GM19023 (cell line): Measurements from ENCODE around the gene NMRAL1.
A peak's percentile ranks its signal among the peaks of the same experiment; 100 is the strongest.

Source experiments
- ATAC-seq: cut with Tn5 transposase; IDR thresholded peaks from one replicate; pipeline ENCODE4 v1.9.1; 2021; ENCODE audit warnings: mild to moderate bottlenecking, moderate library complexity; ENCODE audit not compliant: unreplicated experiment

Gene NMRAL1

DNA sequence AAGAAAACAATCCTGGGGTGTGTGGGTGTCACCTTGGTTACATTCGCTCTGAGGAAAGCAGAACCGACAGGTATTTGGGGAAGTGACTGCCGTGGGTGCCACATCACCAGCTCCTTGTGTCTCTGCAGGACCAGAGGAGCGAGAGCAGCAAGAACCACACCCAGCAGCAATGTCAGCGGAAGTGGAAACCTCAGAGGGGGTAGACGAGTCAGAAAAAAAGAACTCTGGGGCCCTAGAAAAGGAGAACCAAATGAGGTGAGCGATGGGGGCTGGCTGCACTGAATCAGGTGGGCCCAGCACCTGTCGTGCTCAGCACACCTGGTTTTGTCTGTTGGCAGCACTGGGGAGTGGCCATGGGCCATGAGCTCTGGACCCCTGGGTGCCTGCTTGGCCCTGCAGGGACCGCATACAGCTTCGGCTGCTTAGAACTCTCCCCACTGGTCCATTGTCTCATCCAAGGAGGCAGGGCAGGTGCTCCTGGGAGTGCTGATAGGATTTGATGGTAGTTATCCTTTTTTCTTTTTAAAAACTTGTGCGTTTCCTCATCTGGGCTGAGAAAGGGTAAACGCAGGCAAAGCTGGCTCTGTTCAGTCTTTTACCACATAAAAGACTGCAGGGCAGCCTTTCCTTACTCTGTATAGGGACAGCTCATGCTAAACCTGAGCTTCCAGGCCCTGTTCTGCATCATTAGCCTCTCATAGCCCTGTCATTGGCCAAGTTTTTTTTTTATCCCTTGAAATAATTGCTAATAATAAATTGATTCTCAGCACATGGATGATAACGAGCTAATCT, 31.1 kb upstream of the NMRAL1 start:
- peak; percentile 73 for ATAC-seq

GRCh38 chr16:4501071-4501478, 26.6 kb upstream of the NMRAL1 start:
- no peak for ATAC-seq

DNA sequence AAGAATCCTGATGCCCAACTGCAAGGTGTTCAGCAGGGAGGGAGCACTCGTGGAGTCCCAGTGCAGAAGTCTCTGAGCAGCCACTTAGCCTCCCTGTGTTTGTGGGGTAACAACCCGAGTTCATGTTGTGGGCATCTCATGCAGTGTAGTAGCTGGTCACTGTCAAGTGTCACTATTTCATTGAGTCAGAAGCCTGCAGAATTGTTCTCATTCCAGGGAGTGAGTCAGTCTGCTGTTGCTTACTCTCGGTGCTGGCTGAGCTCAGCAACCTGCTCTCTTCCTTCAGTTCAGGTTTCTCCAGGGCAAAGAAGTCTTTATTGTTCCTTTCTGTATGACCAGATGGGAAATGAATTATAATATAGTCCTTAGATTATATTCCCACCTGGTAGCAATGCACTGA, 25.8 kb upstream of the NMRAL1 start:
- no peak for ATAC-seq

DNA sequence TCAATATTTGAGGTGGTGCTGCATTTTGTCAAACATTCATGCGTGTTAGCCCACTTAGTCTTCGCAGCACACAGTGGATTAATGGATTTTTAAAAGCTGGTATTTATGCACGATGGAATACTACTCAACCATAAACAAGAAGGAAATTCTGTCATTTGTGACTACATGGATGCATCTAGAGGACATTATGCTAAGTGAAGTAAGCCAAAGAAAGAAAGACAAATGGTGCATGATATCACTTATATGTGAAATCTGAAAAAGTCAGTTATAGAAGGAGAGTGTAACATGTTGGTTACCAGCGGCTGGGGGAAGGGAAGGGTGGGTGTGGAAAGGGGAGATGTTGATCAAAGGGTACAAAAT, 24.8 kb upstream of the NMRAL1 start:
- no peak for ATAC-seq

- ATAC-seq: no peak
Observed at GRCh38 chr16:4498546-4499195, 24.2 kb upstream of the NMRAL1 start.

- ATAC-seq: no peak
Observed at GRCh38 chr16:4496305-4496704, 21.9 kb upstream of the NMRAL1 start.

- ATAC-seq: no peak
Observed at GRCh38 chr16:4495766-4496165, 21.3 kb upstream of the NMRAL1 start.

DNA sequence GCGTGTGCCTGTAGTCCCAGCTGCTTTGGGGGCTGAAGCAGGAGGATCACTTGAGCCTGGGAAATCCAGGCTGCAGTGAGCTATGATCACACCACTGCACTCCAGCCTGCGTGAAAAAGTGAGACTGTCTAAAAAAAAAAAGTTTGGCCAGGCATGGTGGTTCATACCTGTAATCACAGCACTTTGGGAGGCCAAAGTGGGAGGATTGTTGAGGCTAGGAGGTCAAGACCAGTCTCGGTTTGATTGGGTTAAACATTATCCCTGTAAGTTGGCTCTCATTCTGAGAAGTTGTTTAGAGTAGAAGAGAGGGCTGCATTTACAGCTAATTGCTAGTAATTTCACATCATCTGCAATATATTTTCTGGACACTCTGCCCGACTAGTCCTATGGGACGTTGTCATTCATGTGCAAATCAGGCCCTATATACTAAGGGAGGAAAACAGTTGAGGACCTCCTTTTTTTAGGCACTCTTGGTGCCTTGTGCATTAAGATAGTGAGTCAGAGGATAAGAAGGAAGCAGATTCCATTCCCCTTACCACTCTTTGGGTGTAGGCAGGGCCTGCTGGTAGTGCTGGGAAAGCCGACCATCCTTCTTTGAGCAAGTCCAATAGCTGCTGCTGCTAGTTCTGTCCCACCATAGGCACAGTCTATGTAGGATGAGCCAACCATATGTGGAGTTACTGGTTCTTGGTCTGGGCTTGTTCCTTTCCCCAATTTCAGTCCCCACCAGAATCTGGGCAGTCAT, 20.5 kb upstream of the NMRAL1 start:
- no peak for ATAC-seq

DNA sequence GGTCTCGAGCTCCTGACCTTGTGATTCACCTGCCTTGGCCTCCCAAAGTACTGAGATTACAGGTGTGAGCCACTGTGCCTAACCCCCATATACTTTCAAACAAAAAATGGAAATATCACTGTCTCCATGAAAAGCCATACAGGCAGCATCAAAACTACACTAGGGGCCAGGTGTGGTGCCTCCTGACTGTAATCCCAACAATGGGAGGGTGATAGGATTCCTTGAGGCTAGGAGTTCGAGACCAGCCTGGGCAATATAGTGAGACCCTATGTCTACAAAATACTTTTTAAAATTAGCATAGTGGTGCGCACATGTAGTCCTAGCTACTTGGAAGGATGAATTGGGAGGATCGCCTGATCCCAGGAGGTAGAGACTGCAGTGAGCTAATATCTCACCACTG, 17.5 kb upstream of the NMRAL1 start:
- no peak for ATAC-seq

- no peak for ATAC-seq
Observed at GRCh38 chr16:4489030-4489429, 14.6 kb upstream of the NMRAL1 start.

DNA sequence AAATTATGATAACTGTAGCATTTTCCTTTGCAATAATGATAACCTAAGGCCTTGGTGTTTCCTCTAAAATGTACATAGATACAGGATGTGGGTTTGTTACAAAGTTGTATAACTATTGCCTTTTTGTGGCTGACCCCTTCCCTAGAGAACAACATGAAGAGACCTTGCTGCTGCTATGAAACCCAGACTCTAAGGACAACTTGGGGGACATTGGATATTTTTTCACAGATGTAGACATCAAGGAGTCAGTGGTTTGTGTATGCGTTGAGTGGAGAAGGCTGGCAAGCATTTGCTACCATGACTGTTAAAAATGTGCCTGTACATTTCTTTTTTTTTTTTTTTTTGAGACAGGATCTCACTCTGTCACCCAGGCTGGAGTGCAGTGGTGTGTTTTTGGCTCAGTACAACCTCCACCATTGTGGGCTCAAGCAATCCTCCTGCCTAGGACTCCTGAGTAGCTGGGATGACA, 14.1 kb upstream of the NMRAL1 start:
- no peak for ATAC-seq

- no peak for ATAC-seq
Observed at GRCh38 chr16:4487955-4488498, 13.6 kb upstream of the NMRAL1 start.

DNA sequence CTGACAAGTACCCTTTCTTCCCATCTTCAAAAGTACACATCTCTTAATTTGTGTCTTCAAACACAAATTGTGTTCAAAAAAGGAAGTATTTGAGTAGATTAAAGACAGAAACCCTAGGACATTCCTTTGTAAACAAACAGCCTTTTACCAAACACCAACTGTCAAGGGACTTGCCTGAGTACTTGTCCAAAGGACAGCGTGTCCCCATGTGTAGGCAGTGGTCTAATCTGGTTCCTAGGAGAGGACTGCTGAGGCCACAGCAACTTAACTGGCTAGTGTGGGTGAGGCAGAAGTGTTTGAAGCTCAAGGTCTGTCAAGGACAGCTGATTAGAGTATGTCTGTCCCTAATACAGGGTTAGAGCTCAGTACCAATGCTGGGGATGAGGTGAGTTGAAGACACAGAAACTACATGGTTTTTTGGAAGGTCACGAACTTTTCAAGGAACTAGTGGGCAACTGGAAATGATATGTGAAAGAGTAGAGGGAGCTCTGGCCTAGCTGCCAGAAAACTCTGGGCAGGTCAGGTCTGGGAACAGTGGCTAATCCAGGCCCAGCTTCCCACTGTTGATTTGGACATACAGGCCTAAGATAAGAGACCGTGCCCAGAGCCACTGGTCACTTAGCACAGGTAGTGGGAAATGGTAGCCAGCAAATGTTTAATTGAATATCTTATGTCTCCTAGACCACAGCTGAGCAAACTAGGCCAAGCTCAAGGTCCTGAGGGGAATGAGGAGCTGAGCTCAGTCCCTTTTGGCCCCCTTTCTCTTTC, 11.9 kb upstream of the NMRAL1 start:
- no peak for ATAC-seq

GRCh38 chr16:4481963-4482362, 7.5 kb upstream of the NMRAL1 start:
- no peak for ATAC-seq

DNA sequence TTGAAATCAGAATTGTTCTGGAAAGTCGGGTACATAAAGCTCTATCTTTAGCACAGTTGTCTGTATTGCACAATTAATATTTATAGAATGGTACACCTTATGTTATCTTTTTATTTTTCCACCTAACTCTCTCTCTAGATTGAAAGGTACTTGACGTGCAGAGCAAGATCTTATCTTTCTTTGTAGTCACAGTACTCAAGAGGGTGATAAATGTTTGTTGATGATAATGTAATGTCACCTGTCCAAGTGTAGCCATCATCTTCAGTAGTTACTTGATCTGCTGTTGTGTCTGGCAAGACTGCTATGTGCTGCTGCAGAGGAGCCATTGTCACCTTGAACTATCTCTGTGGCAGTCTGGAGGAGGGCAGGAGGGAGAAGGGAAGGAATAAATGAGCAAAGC, 7.1 kb upstream of the NMRAL1 start:
- ATAC-seq: no peak

DNA sequence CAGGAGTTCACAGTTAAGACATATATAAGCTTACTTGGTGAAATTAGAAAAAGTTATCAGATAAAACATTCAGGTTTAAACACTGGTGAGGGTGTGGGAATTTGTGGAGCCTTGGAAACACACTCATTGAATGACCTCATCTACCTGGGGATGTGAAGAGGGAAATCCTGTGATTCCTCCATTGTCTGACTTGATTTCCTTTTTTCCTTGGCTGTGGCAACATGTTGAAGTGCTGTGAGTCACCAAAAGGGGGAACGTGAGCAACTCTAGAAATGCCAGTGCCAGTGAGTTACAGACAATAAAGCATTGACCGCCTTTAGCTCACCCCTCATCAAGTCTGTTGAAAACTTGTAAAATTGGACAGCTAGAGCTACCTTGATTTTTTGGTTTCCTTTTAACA, 3.5 kb upstream of the NMRAL1 start:
- ATAC-seq: no peak

- peak; percentile 88 for ATAC-seq
Observed at GRCh38 chr16:4475880-4476788, 1.7 kb upstream of the NMRAL1 start, which contains the start of gene HMOX2. Gene HMOX2 (plus strand): TSS chr16:4476398. CDS start chr16:4505525, 29,127 bp downstream.

DNA sequence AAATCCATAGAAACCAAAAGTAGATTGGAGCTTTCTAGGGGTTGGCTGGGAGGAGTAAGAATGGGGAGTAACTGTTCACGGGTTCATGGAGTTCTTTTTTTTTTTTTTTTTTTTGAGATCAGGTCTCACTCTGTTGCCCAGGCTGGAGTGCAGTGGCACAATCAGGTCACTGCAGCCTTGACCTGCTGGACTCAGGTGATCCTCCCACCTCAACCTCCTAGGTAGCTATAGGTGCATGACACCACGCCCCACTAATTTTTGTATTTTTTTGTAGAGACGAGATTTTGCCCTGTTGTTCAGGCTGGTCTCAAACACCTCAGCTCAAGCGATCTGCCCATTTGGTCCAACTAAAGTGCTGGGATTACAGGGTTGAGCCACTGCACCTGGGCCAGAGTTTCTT, 1.5 kb downstream of the NMRAL1 start:
- ATAC-seq: no peak

GRCh38 chr16:4471869-4472268, 2.6 kb downstream of the NMRAL1 start:
- ATAC-seq: no peak

- no peak for ATAC-seq
Observed at GRCh38 chr16:4468972-4469371, 5.5 kb downstream of the NMRAL1 start.
